ENCODE results near the gene SAFB. TPM values are rescaled to one million over a fixed set of nuclear protein-coding genes. Genes with fewer than 3 reads are reported as not detected.

Gene SAFB
- total RNA-seq, 4 donors from 2014 or later = 46.3 to 181 (median 63.7) TPM

DNA sequence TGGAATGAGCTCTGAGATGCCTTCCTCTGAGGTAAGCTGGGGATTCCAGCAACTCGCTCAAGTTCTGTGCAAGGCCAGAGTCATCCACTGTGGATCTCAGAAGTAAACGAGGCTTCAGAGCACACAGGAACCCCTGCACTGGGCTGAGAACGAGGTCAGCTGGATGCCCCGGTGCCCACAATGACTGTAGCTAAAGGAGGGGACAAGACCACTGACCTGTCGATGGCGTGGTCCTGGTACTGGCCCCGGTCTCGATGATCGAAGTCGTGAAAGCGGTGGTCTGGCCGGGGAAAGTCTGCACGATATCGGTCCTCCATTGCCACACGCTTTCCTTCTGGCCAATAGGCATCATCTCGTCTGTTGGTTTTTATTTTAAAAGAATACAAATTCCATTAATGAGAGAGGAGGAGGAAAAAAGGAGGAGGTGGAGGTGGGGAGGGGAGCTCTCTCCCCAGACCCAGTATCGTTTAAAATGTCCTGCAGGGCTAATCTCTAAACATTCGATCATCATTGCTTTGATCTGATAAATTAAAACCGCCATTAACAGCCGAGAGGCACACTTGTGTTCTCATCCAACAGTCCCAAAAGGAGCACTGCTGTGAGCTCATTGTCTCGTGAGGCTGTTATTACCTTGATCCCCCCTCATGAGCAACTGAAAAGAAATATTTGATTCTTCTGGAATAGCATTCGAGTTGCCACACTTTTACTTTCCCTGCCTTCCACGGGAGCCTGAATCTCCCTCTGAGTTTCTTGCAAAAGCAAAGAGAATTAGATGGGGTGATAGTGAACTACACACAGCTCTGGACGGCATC, 30.1 kb upstream of the SAFB start:
- no peak for DNase-seq (ENCODE audit: low spot score in 2 of 2)
- no peaks in the 10 kb centered on the region for H3K27me3 ChIP-seq
- no peak overlapping the region for H3K27ac ChIP-seq
- H3K4me3 ChIP-seq = no peak overlapping the region
- TF ChIP-seq EP300 (IDR thresholded peaks at IDR 0.05) (no peak), POLR2AphosphoS5 (IDR thresholded peaks at IDR 0.05) (no peak), POLR2A (IDR thresholded peaks at IDR 0.05) (no peak)
- TF ChIP-seq, protein P1, sequence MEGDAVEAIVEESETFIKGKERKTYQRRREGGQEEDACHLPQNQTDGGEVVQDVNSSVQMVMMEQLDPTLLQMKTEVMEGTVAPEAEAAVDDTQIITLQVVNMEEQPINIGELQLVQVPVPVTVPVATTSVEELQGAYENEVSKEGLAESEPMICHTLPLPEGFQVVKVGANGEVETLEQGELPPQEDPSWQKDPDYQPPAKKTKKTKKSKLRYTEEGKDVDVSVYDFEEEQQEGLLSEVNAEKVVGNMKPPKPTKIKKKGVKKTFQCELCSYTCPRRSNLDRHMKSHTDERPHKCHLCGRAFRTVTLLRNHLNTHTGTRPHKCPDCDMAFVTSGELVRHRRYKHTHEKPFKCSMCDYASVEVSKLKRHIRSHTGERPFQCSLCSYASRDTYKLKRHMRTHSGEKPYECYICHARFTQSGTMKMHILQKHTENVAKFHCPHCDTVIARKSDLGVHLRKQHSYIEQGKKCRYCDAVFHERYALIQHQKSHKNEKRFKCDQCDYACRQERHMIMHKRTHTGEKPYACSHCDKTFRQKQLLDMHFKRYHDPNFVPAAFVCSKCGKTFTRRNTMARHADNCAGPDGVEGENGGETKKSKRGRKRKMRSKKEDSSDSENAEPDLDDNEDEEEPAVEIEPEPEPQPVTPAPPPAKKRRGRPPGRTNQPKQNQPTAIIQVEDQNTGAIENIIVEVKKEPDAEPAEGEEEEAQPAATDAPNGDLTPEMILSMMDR (IDR thresholded peaks at IDR 0.05) = no peak
- peaks cover 100% of the 10 kb centered on the region for H3K36me3 ChIP-seq
- H3K4me1 ChIP-seq = no peaks in the 10 kb centered on the region
- no peaks in the 10 kb centered on the region for H3K9me3 ChIP-seq
- WGBS = 92% methylated on average over 24 of the region's 24 CpGs

DNA sequence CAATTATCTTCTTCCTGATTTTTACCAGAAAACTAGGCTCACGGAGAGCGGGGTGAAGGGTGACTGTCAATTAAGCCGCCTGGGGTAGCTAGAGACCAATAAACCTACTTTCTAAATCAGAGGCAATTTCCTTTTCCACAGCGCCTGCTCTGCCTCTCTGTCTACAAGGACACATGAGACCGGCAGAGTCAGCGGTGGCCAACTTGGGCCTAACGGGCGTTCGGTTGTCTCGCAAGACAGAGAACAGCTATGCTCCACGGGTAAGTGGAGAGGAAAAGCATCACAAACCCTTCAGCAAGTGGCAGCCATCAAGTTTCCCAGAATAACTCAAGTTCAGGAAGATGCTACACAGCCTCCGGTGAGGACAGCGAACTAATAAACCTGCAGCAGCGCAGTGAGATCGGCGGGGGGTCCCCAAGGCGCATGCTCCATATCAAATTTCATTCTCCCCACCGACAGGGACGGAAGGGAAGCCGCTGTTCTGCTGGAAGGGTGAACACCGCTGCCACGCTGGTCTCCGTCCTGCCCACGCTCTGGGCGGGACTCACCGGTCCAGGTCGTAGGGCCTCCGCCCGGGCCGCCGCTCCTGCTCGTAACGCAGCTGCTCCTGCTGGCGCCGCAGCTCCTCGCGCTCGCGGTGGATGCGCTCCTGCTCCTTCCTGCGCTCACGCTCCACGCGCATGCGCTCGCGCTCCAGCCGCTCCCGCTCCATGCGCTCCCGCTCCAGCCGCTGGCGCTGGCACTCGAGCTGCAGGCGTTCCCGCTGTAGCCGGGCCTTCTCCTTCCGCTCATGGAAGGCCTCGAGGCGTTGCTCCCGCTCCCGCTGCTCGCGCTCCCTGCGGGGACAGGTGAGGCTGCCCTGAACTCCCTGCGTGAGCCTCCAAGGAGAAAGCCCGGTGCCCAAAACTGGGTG, 29.3 kb upstream of the SAFB start:
- H3K4me3 ChIP-seq = no peak overlapping the region
- H3K36me3 ChIP-seq = peaks cover 100% of the 10 kb centered on the region
- DNase-seq (ENCODE audit: low spot score in 2 of 2) = no peak
- no peaks in the 10 kb centered on the region for H3K9me3 ChIP-seq
- TF ChIP-seq EP300 (IDR thresholded peaks at IDR 0.05) (no peak), POLR2A (IDR thresholded peaks at IDR 0.05) (no peak), POLR2AphosphoS5 (IDR thresholded peaks at IDR 0.05) (no peak)
- TF ChIP-seq, protein P1 (IDR thresholded peaks at IDR 0.05) = no peak
- no peak overlapping the region for H3K27ac ChIP-seq
- WGBS = 94% methylated on average over 61 of the region's 67 CpGs
- H3K4me1 ChIP-seq = no peaks in the 10 kb centered on the region
- H3K27me3 ChIP-seq = no peaks in the 10 kb centered on the region

DNA sequence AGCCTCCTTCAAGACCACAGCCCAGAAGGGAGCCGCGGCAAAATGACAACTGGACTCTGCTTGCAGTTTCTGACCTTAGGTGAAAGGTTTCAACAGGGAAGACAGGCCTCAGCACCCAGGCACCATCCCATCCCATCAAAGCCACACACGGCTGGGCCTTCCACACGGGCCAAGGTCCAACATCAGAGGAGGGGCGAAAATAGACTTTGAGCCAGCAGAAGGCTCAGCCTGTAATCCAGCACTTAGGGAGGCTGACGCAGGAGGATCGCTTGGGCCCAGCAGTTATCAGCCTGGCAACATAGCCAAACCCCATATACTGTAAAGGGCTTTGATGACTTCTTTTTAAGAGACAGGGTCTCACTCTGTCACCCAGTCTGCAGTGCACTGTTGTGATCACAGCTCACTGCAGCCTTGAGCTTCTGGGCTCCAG, 28.3 kb upstream of the SAFB start:
- no peak for DNase-seq (ENCODE audit: low spot score in 2 of 2)
- WGBS = 94% methylated on average over 7 of the region's 7 CpGs
- TF ChIP-seq, protein P1 (IDR thresholded peaks at IDR 0.05) = no peak
- TF ChIP-seq POLR2AphosphoS5 (IDR thresholded peaks at IDR 0.05) = no peak
- no peak for TF ChIP-seq EP300 (IDR thresholded peaks at IDR 0.05)
- no peak overlapping the region for H3K4me3 ChIP-seq
- no peak overlapping the region for H3K27ac ChIP-seq
- peaks cover 100% of the 10 kb centered on the region for H3K36me3 ChIP-seq
- no peaks in the 10 kb centered on the region for H3K4me1 ChIP-seq
- no peaks in the 10 kb centered on the region for H3K27me3 ChIP-seq
- H3K9me3 ChIP-seq = no peaks in the 10 kb centered on the region

DNA sequence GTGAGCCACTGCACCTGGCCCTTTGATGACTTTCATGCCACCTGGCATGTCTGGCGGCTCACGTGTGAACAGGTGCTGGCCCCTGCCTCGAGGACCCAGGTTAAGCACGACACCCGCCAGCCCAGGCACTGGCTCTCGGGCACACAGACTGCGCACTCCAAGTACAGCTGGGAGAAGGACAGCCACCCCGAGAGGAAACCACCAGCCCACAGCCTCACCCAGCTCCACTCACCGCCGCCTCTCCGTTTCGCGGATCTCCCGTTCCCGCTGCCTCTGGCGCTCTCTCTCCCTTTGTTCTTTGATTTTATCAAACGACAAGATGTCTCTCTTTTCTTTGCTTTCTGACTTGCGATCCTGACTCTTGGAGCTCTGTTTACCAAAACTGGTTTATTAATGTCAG, 27.8 kb upstream of the SAFB start:
- H3K27me3 ChIP-seq = no peaks in the 10 kb centered on the region
- TF ChIP-seq EP300 (IDR thresholded peaks at IDR 0.05) (no peak), POLR2A (IDR thresholded peaks at IDR 0.05) (no peak), POLR2AphosphoS5 (IDR thresholded peaks at IDR 0.05) (no peak)
- TF ChIP-seq, protein P1 (IDR thresholded peaks at IDR 0.05) = no peak
- WGBS = 90% methylated on average over 14 of the region's 18 CpGs
- no peak overlapping the region for H3K27ac ChIP-seq
- no peaks in the 10 kb centered on the region for H3K9me3 ChIP-seq
- no peak overlapping the region for H3K4me3 ChIP-seq
- peaks cover 100% of the 10 kb centered on the region for H3K36me3 ChIP-seq
- DNase-seq (ENCODE audit: low spot score in 2 of 2) = no peak
- H3K4me1 ChIP-seq = no peaks in the 10 kb centered on the region

DNA sequence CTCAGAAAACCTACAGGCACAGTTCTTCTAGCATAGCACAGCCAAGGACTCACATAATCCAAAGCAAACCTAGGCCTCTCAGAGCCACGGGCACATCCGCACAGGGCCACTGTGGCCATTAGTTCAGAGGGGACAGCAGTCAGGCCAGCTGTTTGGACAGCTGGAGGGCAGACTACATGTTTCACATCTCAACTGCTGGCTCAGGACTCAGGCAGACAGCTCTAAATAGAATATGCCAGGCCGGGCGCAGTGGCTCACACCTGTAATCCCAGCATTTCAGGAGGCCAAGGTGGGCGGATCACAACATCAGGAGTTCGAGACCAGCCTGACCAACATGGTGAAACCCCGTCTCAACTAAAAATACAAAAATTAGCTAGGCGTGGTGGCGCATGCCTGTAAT, 27.1 kb upstream of the SAFB start:
- Histone ChIP-seq H3K27me3 (no peaks in the 10 kb centered on the region), H3K9me3 (no peaks in the 10 kb centered on the region), H3K4me3 (no peak overlapping the region), H3K4me1 (no peaks in the 10 kb centered on the region), H3K27ac (no peak overlapping the region), H3K36me3 (peaks cover 100% of the 10 kb centered on the region)
- TF ChIP-seq EP300 (IDR thresholded peaks at IDR 0.05) (no peak), POLR2AphosphoS5 (IDR thresholded peaks at IDR 0.05) (no peak), POLR2A (IDR thresholded peaks at IDR 0.05) (no peak)
- TF ChIP-seq, protein P1 (IDR thresholded peaks at IDR 0.05) = no peak
- no peak for DNase-seq (ENCODE audit: low spot score in 2 of 2)
- 90% methylated on average over 5 of the region's 9 CpGs for WGBS
